ENCODE data around the gene OGG1.
"Not testable (repeated sequence)": the region's sequence is repeated elsewhere in the genome, so short reads cannot be mapped to it uniquely, and the experiment has no call there.

Gene OGG1

DNA sequence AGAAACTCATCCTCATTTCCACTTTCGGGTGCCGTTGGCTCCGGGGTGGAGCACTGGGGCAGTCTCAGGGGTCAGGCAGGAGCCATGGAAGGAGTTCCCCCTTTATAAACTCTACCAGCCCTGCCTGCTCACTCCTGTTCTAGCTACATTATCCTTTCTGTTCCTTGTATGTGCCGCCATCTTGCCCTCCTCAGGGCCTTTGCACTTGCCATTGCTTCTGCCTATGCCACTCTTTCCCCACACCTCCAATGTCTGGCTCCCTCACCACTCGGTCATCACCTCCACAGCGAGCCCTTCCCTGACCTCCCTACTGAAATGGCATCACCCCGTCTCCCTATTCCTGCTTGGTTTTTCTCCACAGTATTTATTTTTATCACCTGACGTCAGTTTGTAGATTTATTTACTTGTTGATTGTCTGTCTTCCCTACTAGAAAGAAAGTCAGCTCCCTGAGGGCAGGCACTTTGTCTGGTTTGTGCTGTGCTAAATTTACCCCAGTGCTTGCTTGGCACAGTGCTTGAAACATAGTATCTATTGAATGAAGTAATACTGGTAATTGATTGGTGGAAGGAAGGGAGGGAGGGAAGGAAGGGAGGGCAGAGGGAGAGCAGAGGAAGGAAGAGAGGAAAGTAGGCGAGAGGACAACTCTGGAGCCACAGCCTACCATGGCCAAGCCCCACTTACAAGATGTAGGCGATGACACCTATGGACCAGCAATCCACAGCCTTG lies 11.2 kb downstream of the OGG1 start:
- DNase-seq (ENCODE audit: low spot score in 2 of 2) = no peak
- H3K27me3 ChIP-seq (ENCODE audit: low read depth) = no peaks in the 10 kb centered on the region
- H3K4me1 ChIP-seq = no peaks in the 10 kb centered on the region
- peaks cover 6% of the 10 kb centered on the region for H3K36me3 ChIP-seq (replicated peaks)
- no peak overlapping the region for H3K4me3 ChIP-seq
- H3K9me3 ChIP-seq = no peaks in the 10 kb centered on the region
- in situ Hi-C loops (cut with MboI; ENCODE audit: low sequenced_read_pairs) = no loop called here

DNA sequence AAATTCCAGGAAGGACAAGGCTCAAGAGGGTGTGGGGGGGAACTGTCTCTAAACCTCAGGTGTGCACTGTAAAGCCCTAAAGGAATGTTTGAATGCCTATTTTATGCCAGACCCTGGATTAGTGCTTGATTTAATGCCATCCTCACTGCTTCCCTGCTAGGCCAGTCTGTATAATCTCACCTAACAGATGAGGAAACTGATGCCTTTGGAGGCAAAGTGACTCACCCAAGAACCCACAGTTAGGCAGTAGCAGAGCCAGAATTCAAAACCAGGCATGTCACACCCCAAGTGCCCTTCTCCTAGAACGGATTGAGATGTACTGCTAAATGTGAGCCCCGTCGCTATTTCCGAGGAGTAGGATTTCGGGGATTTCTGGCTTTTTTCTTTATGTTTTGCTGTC lies 12.2 kb downstream of the OGG1 start:
- Histone ChIP-seq H3K36me3 (replicated peaks) (no peaks in the 10 kb centered on the region; the same call in 1 of the 2 replicates), H3K4me1 (no peaks in the 10 kb centered on the region), H3K4me3 (no peak overlapping the region), H3K27me3 (ENCODE audit: low read depth) (no peaks in the 10 kb centered on the region), H3K9me3 (no peaks in the 10 kb centered on the region)
- in situ Hi-C loops (cut with MboI; ENCODE audit: low sequenced_read_pairs) = no loop called here
- DNase-seq (ENCODE audit: low spot score in 2 of 2) = no peak

DNA sequence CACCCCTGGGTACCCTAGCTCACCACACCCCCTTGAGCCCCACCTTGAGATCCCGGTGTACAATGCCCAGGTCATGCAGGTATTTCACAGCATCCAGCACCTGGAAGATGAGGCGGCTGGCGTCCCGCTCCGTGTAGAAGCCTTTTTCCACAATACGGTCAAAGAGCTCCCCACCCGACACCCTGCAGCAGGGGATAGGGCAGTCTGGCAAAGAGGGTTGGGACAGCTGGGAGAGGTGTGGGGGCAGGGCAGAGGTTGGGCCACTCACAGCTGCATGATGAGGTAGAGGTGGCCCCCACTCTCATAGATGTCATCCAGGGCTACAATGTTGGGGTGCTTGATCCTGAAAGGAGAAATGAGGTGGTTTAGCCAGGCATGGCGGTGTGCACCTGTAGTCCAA lies 13.1 kb downstream of the OGG1 start:
- H3K36me3 ChIP-seq (replicated peaks) = no peaks in the 10 kb centered on the region; the same call in 1 of the 2 replicates
- H3K9me3 ChIP-seq = no peaks in the 10 kb centered on the region
- no peak overlapping the region for H3K4me3 ChIP-seq
- in situ Hi-C loops (cut with MboI; ENCODE audit: low sequenced_read_pairs) = no loop called here
- H3K4me1 ChIP-seq = no peaks in the 10 kb centered on the region
- no peaks in the 10 kb centered on the region for H3K27me3 ChIP-seq (ENCODE audit: low read depth)
- DNase-seq (ENCODE audit: low spot score in 2 of 2) = no peak

DNA sequence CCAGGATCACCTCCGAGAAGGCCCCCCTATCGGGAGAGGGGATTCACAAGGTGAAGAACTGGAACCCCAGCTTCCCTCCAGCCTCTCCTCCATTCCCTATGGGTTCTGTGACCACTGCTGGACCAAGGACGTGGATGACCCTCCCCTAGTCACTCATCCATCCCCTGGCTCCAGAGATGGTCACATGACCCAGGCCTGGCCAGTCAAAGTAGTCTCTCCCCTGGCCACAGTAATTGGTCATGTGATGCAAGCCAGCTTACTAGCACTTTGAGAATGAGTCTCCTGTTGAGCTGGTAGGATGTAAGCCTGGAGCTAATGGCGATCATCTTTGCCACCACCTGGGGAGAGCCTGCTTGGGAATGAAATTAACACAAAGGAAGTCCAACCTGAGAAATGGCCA lies 16.1 kb downstream of the OGG1 start:
- no peak overlapping the region for H3K4me3 ChIP-seq
- in situ Hi-C loops (cut with MboI; ENCODE audit: low sequenced_read_pairs) = no loop called here
- H3K36me3 ChIP-seq (replicated peaks) = no peaks in the 10 kb centered on the region
- H3K27me3 ChIP-seq (ENCODE audit: low read depth) = no peaks in the 10 kb centered on the region
- no peak for DNase-seq (ENCODE audit: low spot score in 2 of 2)
- no peaks in the 10 kb centered on the region for H3K9me3 ChIP-seq
- H3K4me1 ChIP-seq = no peaks in the 10 kb centered on the region

DNA sequence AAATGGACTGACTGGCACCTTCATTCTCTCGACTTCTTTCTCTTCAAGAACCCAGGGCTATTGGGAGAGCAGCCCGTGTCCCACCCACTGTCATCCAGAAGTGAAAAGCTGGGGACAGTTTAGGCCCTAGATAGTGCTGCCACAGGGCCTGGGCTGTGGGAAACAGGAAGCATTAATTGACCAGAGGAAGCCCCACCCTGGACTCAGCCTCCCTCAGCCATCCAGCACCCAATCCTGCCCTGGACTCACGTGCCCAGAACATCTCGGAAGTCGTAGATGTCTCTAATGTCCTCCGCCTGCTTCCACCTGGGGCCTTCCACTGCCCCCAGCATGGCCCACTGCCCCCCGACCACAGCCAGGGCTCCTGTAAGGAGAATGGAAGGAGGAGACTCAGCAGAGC lies 17.7 kb downstream of the OGG1 start:
- H3K4me1 ChIP-seq = no peaks in the 10 kb centered on the region
- DNase-seq (ENCODE audit: low spot score in 2 of 2) = no peak

DNA sequence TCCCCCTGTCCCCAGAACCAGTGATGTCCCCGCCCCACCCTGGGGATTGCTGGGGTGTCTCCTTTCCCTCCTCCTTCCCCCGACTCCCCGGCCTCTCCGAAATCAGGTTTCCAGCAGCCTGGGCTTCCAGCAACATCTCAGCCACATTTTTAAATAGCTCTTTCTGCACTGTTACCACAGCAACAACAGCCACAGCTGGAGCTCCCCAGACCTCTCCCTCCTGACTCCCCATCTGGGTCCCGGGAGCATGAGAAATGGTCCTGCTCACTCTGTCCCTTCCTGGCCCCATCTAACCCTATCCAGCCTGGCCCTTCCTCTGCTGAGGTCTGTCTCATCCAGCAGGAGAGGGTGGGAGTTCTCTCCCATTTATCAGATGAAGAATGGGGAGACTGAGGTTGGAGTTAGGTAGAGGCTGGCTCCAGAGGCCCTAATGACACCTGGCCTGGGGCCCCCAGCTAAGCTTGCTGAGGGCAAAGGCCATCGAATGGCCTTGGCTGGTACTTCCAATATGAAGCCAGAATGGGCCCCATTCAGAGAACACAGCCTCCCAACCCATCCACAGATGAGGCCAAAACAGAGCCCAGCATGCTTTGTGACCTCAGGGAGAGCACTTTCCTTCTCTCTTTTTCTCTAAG lies 18.5 kb downstream of the OGG1 start:
- H3K4me3 ChIP-seq = no peak overlapping the region
- DNase-seq (ENCODE audit: low spot score in 2 of 2) = no peak
- in situ Hi-C loops (cut with MboI; ENCODE audit: low sequenced_read_pairs) = no loop called here
- H3K4me1 ChIP-seq = no peaks in the 10 kb centered on the region
- H3K36me3 ChIP-seq (replicated peaks) = no peaks in the 10 kb centered on the region
- H3K27me3 ChIP-seq (ENCODE audit: low read depth) = no peaks in the 10 kb centered on the region
- H3K9me3 ChIP-seq = no peaks in the 10 kb centered on the region

More for the DNA sequence above, 17.7 kb downstream of the OGG1 start:
- Histone ChIP-seq H3K9me3 (no peaks in the 10 kb centered on the region), H3K27me3 (ENCODE audit: low read depth) (no peaks in the 10 kb centered on the region), H3K36me3 (replicated peaks) (no peaks in the 10 kb centered on the region), H3K4me3 (no peak overlapping the region)
- in situ Hi-C loops (cut with MboI; ENCODE audit: low sequenced_read_pairs) = no loop called here

DNA sequence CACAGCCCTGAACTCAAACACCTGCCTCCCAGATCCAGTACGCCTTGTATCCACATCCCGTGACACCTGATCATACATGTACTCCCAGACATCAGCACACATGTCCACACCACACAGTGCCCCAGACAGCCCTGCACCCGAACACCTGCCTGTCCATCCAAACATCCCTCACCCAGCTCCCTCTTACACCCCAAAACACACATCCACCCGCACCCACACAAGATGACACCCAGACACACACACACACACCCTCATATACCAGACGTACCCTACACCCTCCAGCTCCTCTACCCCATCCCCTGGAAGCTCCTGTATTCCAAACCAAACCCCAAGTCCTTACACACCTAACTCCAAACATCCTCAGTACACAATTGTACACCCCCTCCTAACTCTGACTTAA lies 19.3 kb downstream of the OGG1 start:
- in situ Hi-C loops (cut with MboI; ENCODE audit: low sequenced_read_pairs) = no loop called here
- no peak overlapping the region for H3K4me3 ChIP-seq

DNA sequence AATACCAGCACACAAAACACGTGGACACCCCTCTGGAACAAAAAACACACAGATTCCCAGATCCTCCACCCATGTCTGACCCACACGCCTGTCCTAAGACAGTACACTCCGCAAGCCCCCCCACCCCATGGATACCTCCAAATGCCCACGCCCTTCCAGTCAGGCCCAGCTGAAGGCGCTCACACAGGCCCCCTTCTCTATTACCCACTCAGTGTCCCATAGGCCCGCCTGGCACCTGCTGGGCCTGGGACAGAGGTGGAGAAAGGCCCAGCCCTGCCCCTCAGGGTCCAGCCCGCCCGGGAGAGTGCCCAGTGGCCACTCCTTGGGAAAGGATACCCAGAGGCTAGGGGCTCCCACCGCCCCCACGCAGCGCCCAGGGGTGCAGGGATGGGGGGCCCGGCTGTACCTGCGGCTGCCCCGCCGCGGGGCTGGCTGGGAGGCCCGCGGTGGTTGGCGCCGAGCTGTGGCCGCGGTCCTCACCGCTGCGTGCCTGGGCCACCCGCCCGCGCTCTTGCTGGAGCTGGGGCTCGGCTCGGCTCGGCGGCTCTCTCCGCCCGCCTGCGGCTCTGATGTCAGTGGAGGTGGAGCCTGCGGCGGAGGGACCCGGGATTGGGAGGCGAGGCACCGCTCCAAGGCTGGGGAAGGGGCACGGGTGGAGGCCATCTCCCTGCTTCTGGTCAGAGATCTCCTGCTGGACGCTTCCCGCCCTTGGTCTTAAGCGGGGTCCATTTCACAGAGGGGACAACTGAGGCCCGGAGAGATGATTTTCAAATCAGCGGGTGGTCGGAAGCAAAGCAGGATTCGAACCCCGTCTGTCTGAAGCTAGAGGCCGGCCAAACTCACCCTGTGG lies 19.9 kb downstream of the OGG1 start, which contains the start of gene CAMK1:
Gene CAMK1, minus strand, starts transcription at position 522 of the 850 bp plus-strand sequence. CDS start 2,198 bp downstream, outside the sequence.
- Histone ChIP-seq H3K4me1 (no peaks in the 10 kb centered on the region), H3K27me3 (ENCODE audit: low read depth) (no peaks in the 10 kb centered on the region), H3K36me3 (replicated peaks) (no peaks in the 10 kb centered on the region), H3K9me3 (no peaks in the 10 kb centered on the region), H3K4me3 (no peak within 1 kb of the TSS)
- DNase-seq (ENCODE audit: low spot score in 2 of 2) = no peak
- in situ Hi-C loops (cut with MboI; ENCODE audit: low sequenced_read_pairs) = no loop called here

More for the DNA sequence above, 19.3 kb downstream of the OGG1 start:
- Histone ChIP-seq H3K9me3 (no peaks in the 10 kb centered on the region), H3K36me3 (replicated peaks) (no peaks in the 10 kb centered on the region), H3K27me3 (ENCODE audit: low read depth) (no peaks in the 10 kb centered on the region), H3K4me1 (no peaks in the 10 kb centered on the region)
- DNase-seq (ENCODE audit: low spot score in 2 of 2) = no peak

DNA sequence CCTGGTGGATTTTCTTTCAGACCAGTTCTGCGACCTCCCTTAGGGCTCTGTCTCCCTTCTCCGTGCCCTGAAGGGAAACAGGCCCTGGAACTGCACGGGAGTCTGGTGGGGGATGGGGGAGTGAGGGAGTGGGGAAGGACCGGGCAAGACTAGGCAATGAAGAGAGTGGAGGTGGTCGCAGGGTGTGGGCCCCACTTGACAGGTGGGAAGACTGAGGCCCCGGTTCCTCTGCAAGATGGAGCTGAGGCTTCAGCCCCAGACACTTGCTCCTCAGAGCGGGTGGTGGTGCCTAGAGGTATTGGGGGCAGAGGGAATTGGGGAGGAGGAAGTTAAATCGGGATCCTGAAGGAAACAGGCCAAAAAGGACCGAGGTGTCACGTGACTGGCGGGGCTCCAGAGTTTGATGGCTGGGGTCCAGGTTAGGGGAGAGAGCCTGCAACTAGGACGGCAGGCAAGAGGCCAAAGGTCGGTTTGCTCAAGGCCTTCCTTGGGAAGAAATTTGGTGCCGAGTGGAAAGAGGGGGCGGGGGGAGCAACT lies 20.6 kb downstream of the OGG1 start:
- no peak overlapping the region for H3K4me3 ChIP-seq
- DNase-seq (ENCODE audit: low spot score in 2 of 2) = no peak

DNA sequence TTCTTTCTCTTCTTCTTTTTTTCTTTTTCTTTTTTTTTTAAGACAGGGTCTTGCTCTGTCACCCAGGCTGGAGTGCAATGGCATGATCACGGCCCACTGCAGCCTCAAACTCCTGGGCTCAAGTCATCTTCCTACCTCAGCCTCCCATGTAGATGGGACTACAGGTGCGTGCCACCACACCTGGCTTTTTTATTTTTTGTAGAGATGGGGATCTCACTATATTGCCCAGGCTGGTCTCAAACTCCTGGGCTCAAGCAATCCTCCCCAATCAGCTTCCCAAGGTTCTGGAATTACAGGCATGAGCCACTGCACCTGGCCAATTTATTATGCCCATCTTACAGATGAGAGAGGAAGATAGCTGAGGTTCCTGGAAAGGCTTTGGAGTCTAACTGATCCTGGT lies 21.3 kb downstream of the OGG1 start:
- DNase-seq (ENCODE audit: low spot score in 2 of 2); H3K4me1 ChIP-seq; in situ Hi-C loops (cut with MboI; ENCODE audit: low sequenced_read_pairs); H3K36me3 ChIP-seq (replicated peaks); H3K27me3 ChIP-seq (ENCODE audit: low read depth); H3K4me3 ChIP-seq; H3K9me3 ChIP-seq: not testable (repeated sequence)

More for the DNA sequence above, 20.6 kb downstream of the OGG1 start:
- Histone ChIP-seq H3K9me3 (no peaks in the 10 kb centered on the region), H3K36me3 (replicated peaks) (no peaks in the 10 kb centered on the region), H3K4me1 (no peaks in the 10 kb centered on the region), H3K27me3 (ENCODE audit: low read depth) (no peaks in the 10 kb centered on the region)
- in situ Hi-C loops (cut with MboI; ENCODE audit: low sequenced_read_pairs) = no loop called here

DNA sequence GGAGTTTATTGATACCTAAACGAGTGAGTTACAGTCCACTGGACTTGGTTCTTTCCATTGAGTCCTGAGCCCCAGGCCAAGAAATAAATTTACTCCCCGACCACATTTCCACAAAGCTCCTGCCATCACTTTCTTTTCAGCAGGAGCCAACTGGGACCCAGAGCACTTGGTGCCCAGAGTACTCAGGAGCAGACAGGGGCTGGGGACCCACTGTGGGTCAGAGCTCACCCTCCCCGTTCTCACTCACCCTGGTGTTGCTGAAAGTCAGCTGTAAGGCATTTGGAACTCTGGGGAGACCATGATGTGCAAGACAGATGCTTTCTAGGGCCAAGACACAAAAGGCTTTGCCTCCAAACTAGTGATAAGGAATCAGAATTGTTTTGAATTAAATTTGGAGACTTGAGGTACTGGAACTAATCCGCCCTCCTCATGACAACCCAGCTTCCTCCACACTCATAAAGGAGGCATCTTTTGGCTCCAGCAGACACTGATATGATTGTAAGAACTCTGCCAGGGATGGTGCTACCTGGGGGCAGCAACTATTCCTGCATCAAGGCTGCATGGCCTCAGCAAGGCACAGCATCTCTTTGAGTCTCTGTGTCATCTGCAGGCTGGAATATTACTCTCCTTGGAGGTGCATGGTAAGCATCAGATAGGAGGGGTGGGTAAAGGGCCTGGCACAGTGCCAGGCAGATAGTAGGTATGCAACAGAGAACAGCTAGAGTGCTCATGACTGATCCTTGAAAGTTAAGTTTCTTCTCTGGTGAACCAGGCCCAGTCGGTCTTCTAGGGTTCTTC lies 27.3 kb downstream of the OGG1 start:
- Histone ChIP-seq H3K36me3 (replicated peaks) (peaks cover 11% of the 10 kb centered on the region), H3K9me3 (no peaks in the 10 kb centered on the region), H3K27me3 (ENCODE audit: low read depth) (no peaks in the 10 kb centered on the region), H3K4me1 (no peaks in the 10 kb centered on the region), H3K4me3 (no peak overlapping the region)
- DNase-seq (ENCODE audit: low spot score in 2 of 2) = no peak
- in situ Hi-C loops (cut with MboI; ENCODE audit: low sequenced_read_pairs) = no loop called here

DNA sequence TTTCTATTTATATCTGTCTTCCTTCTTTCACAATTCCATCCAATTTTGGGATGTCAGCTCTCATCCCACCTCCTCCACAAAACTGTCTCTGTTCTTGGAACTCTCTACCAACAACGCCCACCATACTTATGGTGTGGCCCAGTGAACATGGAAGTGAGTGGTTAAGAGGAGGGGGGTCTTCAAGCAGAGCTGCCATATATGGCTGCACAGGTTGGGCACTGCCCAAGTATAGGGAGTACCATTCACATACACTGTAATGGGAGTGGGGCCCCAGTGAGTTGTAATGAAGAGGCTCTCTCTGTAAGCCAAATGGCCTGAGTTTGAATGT lies 27.9 kb downstream of the OGG1 start:
- no peak for DNase-seq (ENCODE audit: low spot score in 2 of 2)
- H3K36me3 ChIP-seq (replicated peaks) = peaks cover 16% of the 10 kb centered on the region
- no peaks in the 10 kb centered on the region for H3K4me1 ChIP-seq
- no peaks in the 10 kb centered on the region for H3K9me3 ChIP-seq
- H3K4me3 ChIP-seq = no peak overlapping the region
- in situ Hi-C loops (cut with MboI; ENCODE audit: low sequenced_read_pairs) = no loop called here
- H3K27me3 ChIP-seq (ENCODE audit: low read depth) = no peaks in the 10 kb centered on the region

Data from HAP-1 (cell line).